Prostate gland (tissue), 2 donors: ENCODE results near the gene TM4SF20. TPM values are rescaled to one million over a fixed set of nuclear protein-coding genes. Genes with fewer than 3 reads are reported as not detected.

ENCODE experiments used
- DNase-seq: peaks from one replicate; pipeline ENCODE4 v3.0.0-alpha.2; 2019; ENCODE audit warnings: low spot score
- H3K27ac ChIP-seq, 2 donors: fragments of 200-600 bp; sonication (generic); 2 replicates each; pipeline ENCODE4 v1.5.1; 2017 to 2019
- H3K27me3 ChIP-seq: fragments of 200-600 bp; sonication (generic); replicated peaks from 2 replicates; pipeline ENCODE4 v1.5.1; 2019; ENCODE audit not compliant: insufficient read depth
- H3K36me3 ChIP-seq, 2 donors: fragments of 200-600 bp; sonication (generic); 1 replicate in 1 of 2; 2 replicates in 1 of 2; pipeline versions ENCODE4 v1.5.1 to v1.8.1; 2017 to 2019
- H3K4me1 ChIP-seq: fragments of 200-600 bp; sonication (generic); replicated peaks from 2 replicates; pipeline ENCODE4 v1.5.1; 2019
- H3K4me3 ChIP-seq, 2 donors: fragments of 200-600 bp; sonication (generic); 2 replicates each; pipeline ENCODE4 v1.5.1; 2017 to 2019
- H3K9me3 ChIP-seq: fragments of 200-600 bp; sonication (generic); 2 replicates; pipeline ENCODE4 v1.5.1; 2017
- CTCF ChIP-seq, 4 experiments: fragments of 200-600 bp in 2 of 4; fragments of 450-650 bp in 2 of 4; sonication (generic) in 2 of 4; IDR thresholded peaks; 1 replicate in 3 of 4; 2 replicates in 1 of 4; pipeline ENCODE4 v1.5.1; 2016 to 2019; ENCODE audit warnings: antibody characterized with exemption in 4 of 4, mild to moderate bottlenecking in 2 of 4, moderate library complexity in 2 of 4
- POLR2A ChIP-seq: fragments of 450-650 bp; IDR thresholded peaks from one replicate; pipeline ENCODE4 v1.6.1; 2016; ENCODE audit warnings: antibody characterized with exemption, mild to moderate bottlenecking
- POLR2AphosphoS5 ChIP-seq: sonication (generic); formaldehyde crosslinking; IDR thresholded peaks from one replicate; pipeline ENCODE4 v1.6.1; 2017; ENCODE audit warnings: antibody characterized with exemption
- WGBS: methylation state at CpG from one replicate; pipeline ENCODE4 v1.1.5; 2018; 5-methylcytosine and 5-hydroxymethylcytosine counted together
- intact Hi-C: fragments of 100-400 bp; cut with DNase I; formaldehyde crosslinking; loops from one replicate; pipeline ENCODE4 v1.14.2; 2022
- total RNA-seq, 2 donors: library from RNA; depleted of rRNA; stranded (reverse); fragments of >200 nt; gene quantifications; one replicate each; pipeline ENCODE4 v1.1.0, GENCODE V29; 2016

TM4SF20 gene
- total RNA-seq, 2 donors from 2014 or later: not detected

GRCh38 chr2:227370791-227371312, 8.3 kb downstream of the TM4SF20 start:
- no peaks in the 10 kb centered on the region for H3K36me3 ChIP-seq
- H3K4me3 ChIP-seq: no peak overlapping the region
- intact Hi-C loops: no loop called here
- DNase-seq: no peak
- H3K9me3 ChIP-seq: no peaks in the 10 kb centered on the region
- TF ChIP-seq POLR2A (no peak), CTCF (IDR thresholded peaks at IDR 0.05) (no peak), POLR2AphosphoS5 (no peak)
- no peaks in the 10 kb centered on the region for H3K4me1 ChIP-seq
- no peaks in the 10 kb centered on the region for H3K27me3 ChIP-seq
- H3K27ac ChIP-seq: no peak overlapping the region
- 84% methylated on average over 9 of the region's 9 CpGs for WGBS

DNA sequence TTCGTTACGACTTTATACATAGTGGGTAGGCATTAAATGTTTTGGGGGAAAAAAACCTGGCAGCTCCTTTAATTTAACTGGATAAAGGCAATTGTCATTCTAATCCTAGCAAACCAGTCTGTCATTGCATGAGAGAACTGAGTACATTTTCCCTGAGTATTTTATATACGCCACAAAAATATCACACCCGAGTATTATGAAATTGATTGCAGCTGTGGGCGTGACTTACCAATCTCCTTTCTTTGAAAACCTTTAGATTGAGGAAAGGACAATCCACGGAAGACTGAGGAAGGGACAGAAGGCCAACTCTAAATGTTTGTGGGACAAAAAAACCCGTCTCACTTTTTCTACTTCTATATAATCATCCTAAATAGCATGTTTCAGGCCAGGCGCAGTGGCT, 9.0 kb downstream of the TM4SF20 start:
- no peaks in the 10 kb centered on the region for H3K4me1 ChIP-seq
- intact Hi-C loops: no loop called here
- no peaks in the 10 kb centered on the region for H3K27me3 ChIP-seq
- whole genome bisulfite sequencing: 82% methylated on average over 8 of the region's 8 CpGs
- H3K4me3 ChIP-seq: no peak overlapping the region
- no peak for TF ChIP-seq POLR2A
- TF ChIP-seq POLR2AphosphoS5: no peak
- no peak for TF ChIP-seq CTCF (IDR thresholded peaks at IDR 0.05)
- H3K27ac ChIP-seq: no peak overlapping the region
- H3K36me3 ChIP-seq: no peaks in the 10 kb centered on the region
- DNase-seq: no peak
- no peaks in the 10 kb centered on the region for H3K9me3 ChIP-seq

DNA sequence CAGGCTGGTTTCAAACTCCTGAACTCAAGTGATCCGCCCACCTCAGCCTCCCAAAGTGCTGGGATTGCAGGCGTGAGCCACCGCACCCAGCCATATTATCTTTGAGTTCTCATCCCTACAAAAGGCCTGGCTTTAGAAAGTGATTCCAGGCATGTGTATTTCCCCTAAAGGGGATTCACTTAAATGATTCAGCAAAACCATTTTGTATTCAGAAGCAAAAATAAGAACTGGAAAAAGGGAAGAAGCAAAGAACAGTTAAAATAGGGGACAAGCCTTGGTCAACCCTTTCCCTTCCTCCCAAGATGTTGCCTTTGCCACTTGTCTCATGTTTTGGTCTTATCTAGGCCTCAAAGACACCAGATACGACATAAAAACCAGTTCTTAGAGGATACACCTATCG, 10.5 kb downstream of the TM4SF20 start:
- 94% methylated on average over 5 of the region's 5 CpGs for WGBS
- Histone ChIP-seq H3K4me1 (no peaks in the 10 kb centered on the region), H3K9me3 (no peaks in the 10 kb centered on the region), H3K27ac (no peak overlapping the region), H3K36me3 (no peaks in the 10 kb centered on the region), H3K4me3 (no peak overlapping the region), H3K27me3 (no peaks in the 10 kb centered on the region)
- no peak for TF ChIP-seq POLR2AphosphoS5
- no peak for TF ChIP-seq POLR2A
- TF ChIP-seq CTCF (IDR thresholded peaks at IDR 0.05): no peak
- intact Hi-C loops: no loop called here
- DNase-seq: no peak

DNA sequence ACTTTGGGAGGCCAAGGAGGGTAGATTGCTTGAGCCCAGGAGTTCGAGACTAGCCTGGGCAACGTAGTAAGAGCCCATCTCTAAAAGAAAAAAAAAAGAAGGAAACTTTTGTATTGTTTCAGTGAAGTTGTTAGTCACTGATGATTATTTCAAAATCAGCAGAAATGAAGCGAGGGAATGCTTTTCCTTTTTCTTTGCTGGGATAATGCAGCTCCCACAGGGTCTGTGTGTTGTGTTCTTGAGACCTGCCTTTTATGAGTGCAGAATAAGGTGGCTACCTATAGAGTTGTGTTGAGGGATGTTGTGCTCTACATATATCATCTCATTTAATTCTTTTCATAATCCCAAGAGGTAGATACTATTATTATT, 11.7 kb downstream of the TM4SF20 start:
- intact Hi-C loops: no loop called here
- Histone ChIP-seq H3K4me3 (no peak overlapping the region), H3K4me1 (no peaks in the 10 kb centered on the region), H3K9me3 (no peaks in the 10 kb centered on the region), H3K27ac (no peak overlapping the region), H3K27me3 (no peaks in the 10 kb centered on the region), H3K36me3 (no peaks in the 10 kb centered on the region)
- 84% methylated on average over 3 of the region's 3 CpGs for WGBS
- no peak for DNase-seq
- TF ChIP-seq POLR2A (no peak), CTCF (IDR thresholded peaks at IDR 0.05) (no peak), POLR2AphosphoS5 (no peak)

DNA sequence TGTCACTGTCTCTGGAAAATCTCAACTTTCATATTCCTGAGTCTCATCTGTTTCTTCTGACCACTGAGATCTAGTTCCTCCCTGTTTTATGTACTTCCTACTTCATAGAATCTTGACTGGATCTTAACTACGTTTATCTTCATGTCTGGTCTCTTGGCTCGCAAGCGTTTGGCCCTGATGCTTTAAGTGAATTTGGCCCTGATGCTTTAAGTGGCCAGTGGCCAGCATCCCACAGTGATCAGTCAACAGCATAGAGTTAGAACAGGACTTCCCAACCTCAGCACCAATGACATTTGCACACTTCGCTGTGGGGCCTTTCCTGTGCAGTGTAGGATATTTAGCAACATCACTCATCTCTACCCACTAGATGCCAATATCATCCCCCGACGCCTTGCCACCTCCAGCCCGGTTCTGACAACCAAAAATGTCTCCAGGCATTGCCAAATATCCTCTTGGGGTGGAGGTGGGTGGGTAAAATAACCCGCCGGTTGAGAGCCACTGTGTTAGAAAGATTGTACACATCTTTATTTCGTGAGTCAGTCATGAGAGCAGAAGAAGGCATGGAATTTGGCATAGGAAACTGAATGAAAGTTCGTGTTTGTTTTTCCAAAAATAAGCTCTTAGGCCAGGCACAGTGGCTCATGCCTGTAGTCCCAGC, 12.2 kb downstream of the TM4SF20 start:
- Histone ChIP-seq H3K27me3 (no peaks in the 10 kb centered on the region), H3K27ac (no peak overlapping the region), H3K36me3 (no peaks in the 10 kb centered on the region), H3K4me3 (no peak overlapping the region), H3K4me1 (no peaks in the 10 kb centered on the region), H3K9me3 (no peaks in the 10 kb centered on the region)
- intact Hi-C loops: no loop called here
- DNase-seq: no peak
- no peak for TF ChIP-seq POLR2A
- no peak for TF ChIP-seq CTCF (IDR thresholded peaks at IDR 0.05)
- no peak for TF ChIP-seq POLR2AphosphoS5
- WGBS: 51% methylated on average over 11 of the region's 11 CpGs
